GM18520 (cell line): ENCODE data around the gene EMX1.

Experiments
- ATAC-seq: cut with Tn5 transposase; IDR thresholded peaks from one replicate; pipeline ENCODE4 v1.9.1; 2021; ENCODE audit not compliant: unreplicated experiment

EMX1 gene

GRCh38 chr2:72974436-72974754 lies 57.1 kb downstream of the EMX1 start:
- no peak for ATAC-seq

GRCh38 chr2:72975017-72975416 lies 57.7 kb downstream of the EMX1 start:
- ATAC-seq = no peak

- ATAC-seq = no peak
These were observed 62.6 kb downstream of the EMX1 start for GRCh38 chr2:72979896-72980295.

GRCh38 chr2:72980535-72981217 lies 63.4 kb downstream of the EMX1 start:
- no peak for ATAC-seq

GRCh38 chr2:72981536-72981935 lies 64.2 kb downstream of the EMX1 start:
- no peak for ATAC-seq

GRCh38 chr2:72982219-72982618 lies 64.9 kb downstream of the EMX1 start:
- ATAC-seq = no peak

- no peak for ATAC-seq
These were observed 65.6 kb downstream of the EMX1 start for GRCh38 chr2:72982781-72983499.

GRCh38 chr2:72983500-72984161 lies 66.3 kb downstream of the EMX1 start:
- no peak for ATAC-seq

GRCh38 chr2:72984172-72984671 lies 66.9 kb downstream of the EMX1 start:
- ATAC-seq = no peak
